ENCODE measurements around the gene TRABD2B. TPM values are rescaled to one million over a fixed set of nuclear protein-coding genes. Genes with fewer than 3 reads are reported as not detected.

Gene TRABD2B
- total RNA-seq, 4 donors from 2014 or later = 0.35 to 2.5 (median 0.88) TPM

DNA sequence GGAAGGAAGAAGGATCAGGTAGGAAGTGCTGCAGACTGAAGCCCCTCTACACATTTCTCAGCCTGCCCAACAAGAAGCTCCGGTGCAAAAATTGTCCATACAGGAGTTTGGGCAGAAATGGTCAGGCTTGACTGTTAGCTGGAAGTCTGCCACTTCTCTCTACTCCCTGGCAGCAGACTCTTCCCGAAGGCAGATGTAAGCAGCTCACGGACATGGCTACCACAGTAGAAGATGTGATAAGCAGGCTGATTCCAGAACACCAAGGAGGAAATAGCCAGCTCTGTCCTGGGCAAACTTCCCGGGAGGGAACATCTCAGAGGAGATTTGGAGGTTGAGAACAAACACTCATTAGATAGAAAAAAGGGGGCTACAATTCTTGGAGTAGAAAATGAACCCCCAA lies 52.6 kb downstream of the TRABD2B start:
- Histone ChIP-seq H3K27ac (no peak overlapping the region), H3K9me3 (no peaks in the 10 kb centered on the region), H3K4me3 (no peak overlapping the region), H3K27me3 (no peaks in the 10 kb centered on the region), H3K4me1 (peaks cover 0 to 10% (median 0%) of the 10 kb centered on the region in 4 donors), H3K36me3 (no peaks in the 10 kb centered on the region)
- no peak for TF ChIP-seq POLR2A (IDR thresholded peaks at IDR 0.05)
- TF ChIP-seq, protein P1, sequence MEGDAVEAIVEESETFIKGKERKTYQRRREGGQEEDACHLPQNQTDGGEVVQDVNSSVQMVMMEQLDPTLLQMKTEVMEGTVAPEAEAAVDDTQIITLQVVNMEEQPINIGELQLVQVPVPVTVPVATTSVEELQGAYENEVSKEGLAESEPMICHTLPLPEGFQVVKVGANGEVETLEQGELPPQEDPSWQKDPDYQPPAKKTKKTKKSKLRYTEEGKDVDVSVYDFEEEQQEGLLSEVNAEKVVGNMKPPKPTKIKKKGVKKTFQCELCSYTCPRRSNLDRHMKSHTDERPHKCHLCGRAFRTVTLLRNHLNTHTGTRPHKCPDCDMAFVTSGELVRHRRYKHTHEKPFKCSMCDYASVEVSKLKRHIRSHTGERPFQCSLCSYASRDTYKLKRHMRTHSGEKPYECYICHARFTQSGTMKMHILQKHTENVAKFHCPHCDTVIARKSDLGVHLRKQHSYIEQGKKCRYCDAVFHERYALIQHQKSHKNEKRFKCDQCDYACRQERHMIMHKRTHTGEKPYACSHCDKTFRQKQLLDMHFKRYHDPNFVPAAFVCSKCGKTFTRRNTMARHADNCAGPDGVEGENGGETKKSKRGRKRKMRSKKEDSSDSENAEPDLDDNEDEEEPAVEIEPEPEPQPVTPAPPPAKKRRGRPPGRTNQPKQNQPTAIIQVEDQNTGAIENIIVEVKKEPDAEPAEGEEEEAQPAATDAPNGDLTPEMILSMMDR (IDR thresholded peaks at IDR 0.05) = no peak
- DNase-seq = no peak

DNA sequence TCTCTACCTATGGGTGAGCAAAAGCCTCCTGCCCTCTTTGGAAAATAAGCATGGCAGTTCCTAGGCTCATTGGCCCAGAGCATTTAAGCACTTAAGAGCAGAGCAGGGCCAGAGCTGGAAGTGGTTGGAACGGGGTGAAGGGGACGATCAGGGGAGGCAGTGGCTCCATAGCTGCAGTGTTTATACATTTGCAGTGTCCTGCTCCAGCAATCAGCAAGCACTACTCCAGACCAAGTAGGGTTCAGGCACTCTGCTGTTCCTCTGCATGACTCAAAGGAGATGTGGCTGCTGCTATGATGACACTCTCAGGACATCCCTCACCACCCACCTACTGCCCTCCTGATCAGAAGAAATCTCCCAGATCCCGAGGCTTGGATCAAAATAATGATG lies 55.0 kb downstream of the TRABD2B start:
- no peak for DNase-seq
- TF ChIP-seq POLR2A (IDR thresholded peaks at IDR 0.05) = no peak
- Histone ChIP-seq H3K27ac (peak overlapping the region in 1 of 4 donors; percentile 70), H3K36me3 (no peaks in the 10 kb centered on the region), H3K9me3 (no peaks in the 10 kb centered on the region), H3K4me3 (no peak overlapping the region), H3K27me3 (no peaks in the 10 kb centered on the region), H3K4me1 (peaks cover 0 to 10% (median 0%) of the 10 kb centered on the region in 4 donors)

DNA sequence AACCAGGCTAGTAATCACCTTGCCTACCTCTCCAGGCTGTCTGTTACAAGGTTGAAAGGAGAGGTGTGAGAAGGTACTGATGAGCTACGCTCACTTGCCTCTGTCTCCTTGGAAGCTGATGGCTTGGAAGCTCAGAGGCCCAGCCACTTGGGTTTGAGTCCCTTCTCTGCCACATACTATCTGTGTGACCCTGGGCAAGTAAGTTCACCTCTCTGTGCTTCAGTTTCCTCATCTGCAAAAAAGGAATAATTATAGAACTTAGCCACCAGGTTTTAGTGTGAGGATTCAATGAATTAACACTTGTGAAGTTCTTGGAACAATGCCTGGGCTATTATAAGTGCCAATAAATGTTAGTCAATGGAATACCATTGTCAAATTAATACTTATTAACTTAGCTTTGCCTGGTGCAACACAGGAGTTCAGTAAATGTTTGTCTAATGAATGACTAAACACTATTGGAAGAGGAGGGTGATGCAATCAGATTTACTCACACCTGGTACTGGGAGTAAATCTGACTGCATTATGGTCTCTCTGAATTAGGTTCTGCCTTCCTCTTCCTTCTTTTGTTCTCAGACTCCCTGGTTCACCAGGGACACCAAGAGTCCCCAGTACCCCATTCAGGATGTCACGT lies 55.5 kb downstream of the TRABD2B start:
- Histone ChIP-seq H3K27me3 (no peaks in the 10 kb centered on the region), H3K36me3 (no peaks in the 10 kb centered on the region), H3K4me3 (no peak overlapping the region), H3K9me3 (no peaks in the 10 kb centered on the region), H3K27ac (peak overlapping the region in 1 of 4 donors; percentile 70), H3K4me1 (peaks cover 0 to 10% (median 0%) of the 10 kb centered on the region in 4 donors)
- DNase-seq = no peak
- TF ChIP-seq POLR2A (IDR thresholded peaks at IDR 0.05) = no peak
- TF ChIP-seq, protein P1 (IDR thresholded peaks at IDR 0.05) = no peak

DNA sequence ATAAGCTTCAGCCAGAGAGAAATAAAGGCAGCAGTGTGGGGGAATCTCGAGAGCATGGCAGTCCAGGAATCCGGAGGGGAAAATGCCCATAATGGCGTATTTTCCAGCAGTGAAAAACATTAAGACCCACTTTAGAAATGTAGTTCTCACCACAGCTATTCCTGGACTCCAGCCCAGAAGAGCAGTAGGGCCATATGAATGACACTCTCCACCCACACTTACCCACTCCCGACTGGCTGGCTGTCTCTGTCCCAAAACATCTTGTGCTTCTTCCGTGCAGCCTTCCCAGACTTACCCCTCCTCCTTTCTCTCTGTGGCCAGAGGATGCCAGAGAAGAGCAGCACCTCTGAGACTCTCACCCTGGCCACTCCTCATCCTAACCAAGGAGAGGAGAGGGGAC lies 56.4 kb downstream of the TRABD2B start:
- DNase-seq = no peak
- Histone ChIP-seq H3K27ac (peak overlapping the region in 1 of 4 donors; percentile 21), H3K9me3 (no peaks in the 10 kb centered on the region), H3K4me1 (peaks cover 0 to 10% (median 0%) of the 10 kb centered on the region in 4 donors), H3K4me3 (no peak overlapping the region), H3K36me3 (no peaks in the 10 kb centered on the region), H3K27me3 (no peaks in the 10 kb centered on the region)
- no peak for TF ChIP-seq POLR2A (IDR thresholded peaks at IDR 0.05)
- TF ChIP-seq, protein P1 (IDR thresholded peaks at IDR 0.05) = no peak

DNA sequence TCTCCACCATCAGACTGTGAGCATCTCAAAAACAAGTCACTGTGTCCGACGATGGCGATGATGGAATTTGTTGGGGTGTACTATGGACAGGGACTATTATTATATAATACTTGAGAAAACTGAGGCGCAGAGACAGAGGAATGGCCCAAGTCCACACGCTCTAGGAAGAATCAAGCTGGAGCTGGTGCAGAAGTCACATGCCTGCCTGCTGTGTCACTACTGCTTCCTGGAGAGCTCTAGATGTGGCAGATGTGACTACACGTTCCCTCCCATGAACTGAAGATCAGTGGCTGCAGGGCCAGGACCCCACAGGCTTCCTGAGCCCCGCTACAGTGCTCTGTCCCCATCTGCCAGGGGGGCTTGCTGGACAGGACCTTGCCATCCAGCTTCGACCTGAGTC lies 56.9 kb downstream of the TRABD2B start:
- H3K4me3 ChIP-seq = no peak overlapping the region
- TF ChIP-seq, protein P1 (IDR thresholded peaks at IDR 0.05) = no peak
- no peak for TF ChIP-seq POLR2A (IDR thresholded peaks at IDR 0.05)
- no peaks in the 10 kb centered on the region for H3K9me3 ChIP-seq
- no peaks in the 10 kb centered on the region for H3K36me3 ChIP-seq
- H3K27ac ChIP-seq = peak overlapping the region in 1 of 4 donors; percentile 21
- H3K27me3 ChIP-seq = no peaks in the 10 kb centered on the region
- peaks cover 0 to 10% (median 0%) of the 10 kb centered on the region in 4 donors for H3K4me1 ChIP-seq
- DNase-seq = no peak

DNA sequence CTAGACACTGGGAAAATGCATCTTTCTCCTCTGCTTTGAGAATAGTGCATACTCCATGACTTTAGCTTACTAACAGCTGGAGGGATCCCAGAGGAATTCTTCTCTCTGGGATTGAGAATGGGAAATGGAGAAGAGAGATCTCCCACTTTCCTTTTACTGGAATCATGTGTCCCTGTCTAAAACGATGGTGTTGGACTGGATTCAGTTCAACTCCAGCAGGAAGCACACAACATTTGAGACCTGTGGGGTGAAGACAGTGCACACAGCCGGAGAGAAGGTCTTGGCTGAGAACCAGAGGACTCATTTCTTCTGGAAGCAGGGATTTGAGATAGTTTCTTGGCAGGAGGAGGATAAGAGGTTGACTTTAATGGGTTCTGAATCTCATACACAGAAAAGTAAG lies 58.7 kb downstream of the TRABD2B start:
- no peak overlapping the region for H3K27ac ChIP-seq
- DNase-seq = no peak
- no peak overlapping the region for H3K4me3 ChIP-seq
- H3K9me3 ChIP-seq = no peaks in the 10 kb centered on the region
- no peaks in the 10 kb centered on the region for H3K36me3 ChIP-seq
- no peak for TF ChIP-seq POLR2A (IDR thresholded peaks at IDR 0.05)
- TF ChIP-seq, protein P1 (IDR thresholded peaks at IDR 0.05) = no peak
- H3K4me1 ChIP-seq = peaks cover 0 to 17% (median 3%) of the 10 kb centered on the region in 4 donors
- no peaks in the 10 kb centered on the region for H3K27me3 ChIP-seq
